ENCODE data around the gene CD46.

The CD46 gene

DNA sequence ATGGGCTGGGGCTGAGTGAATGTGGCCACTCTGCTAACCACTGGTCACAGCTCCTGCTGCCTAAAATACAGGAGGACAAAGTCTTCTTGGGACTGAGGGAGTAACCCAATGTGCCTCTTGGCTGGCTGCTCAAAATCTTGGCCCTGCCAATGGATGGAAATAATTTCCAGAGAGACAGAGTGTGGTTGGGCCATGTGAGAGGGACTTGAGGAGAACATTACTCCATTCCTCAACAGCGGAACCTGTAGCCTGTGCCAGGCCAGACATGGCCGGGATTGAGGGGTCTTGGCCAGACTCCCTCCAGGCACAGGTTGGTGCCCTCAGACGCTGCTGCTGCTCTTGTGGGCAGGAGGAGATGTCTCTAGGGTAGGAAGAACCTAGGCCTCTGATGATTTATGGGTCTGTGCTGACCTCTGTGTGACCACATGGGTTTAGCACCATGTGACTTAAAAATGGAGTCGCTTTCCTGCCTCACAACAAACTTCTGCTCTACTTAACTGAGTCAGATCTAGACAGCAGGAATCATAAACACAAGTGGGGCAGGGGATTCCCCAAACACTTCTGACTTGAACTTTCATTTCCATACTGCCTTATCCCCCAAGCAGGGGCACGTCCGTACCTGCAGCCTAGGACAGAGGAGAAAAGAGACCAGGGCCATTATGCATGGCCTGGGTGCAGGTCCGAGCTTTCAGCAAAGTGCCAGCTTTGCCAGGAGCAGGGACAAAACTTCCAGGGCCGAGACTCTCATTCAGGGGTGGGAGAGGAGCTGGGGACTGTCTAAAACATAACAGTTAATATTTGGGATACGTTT is 79.9 kb downstream of the CD46 start:
- DNase-seq = peak; percentile 82

DNA sequence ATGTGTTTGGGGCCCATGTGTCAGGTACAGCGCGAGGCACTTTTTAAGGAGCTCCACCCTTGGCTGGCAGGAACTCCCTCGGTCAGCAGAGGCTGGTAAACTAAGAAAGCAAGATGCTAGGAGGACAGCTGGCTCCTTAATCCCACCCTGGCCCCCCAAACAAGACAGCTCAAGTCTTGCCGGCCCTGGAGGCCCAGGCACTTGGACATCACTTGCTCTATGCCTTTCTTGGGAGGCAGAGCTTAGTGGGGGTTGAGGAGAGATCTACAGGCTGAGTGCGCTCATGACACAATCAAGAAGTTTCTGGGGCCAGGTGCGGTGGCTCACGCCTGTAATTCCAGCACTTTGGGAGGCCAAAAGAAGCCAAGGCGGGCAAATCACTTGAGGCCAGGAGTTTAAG is 80.9 kb downstream of the CD46 start:
- DNase-seq = no peak

DNA sequence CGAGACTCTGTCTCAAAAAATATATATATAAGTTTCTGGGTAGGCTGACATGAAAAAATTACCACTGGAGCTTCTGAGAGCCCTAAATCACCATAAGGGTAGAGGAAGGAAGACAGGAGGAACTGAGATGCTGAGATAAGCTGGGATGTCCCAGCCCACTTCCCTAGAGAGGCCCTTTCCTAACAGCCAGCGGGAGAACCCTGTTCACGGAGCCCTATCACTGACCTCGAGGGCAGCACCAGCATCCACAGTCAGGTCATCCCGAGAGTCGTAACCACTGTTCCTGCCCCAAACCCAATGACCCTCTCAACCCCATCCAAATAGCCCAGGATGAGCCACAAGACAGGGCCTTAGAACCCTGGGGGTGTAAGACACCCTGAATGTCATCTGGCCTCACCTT is 81.5 kb downstream of the CD46 start:
- DNase-seq = no peak

DNA sequence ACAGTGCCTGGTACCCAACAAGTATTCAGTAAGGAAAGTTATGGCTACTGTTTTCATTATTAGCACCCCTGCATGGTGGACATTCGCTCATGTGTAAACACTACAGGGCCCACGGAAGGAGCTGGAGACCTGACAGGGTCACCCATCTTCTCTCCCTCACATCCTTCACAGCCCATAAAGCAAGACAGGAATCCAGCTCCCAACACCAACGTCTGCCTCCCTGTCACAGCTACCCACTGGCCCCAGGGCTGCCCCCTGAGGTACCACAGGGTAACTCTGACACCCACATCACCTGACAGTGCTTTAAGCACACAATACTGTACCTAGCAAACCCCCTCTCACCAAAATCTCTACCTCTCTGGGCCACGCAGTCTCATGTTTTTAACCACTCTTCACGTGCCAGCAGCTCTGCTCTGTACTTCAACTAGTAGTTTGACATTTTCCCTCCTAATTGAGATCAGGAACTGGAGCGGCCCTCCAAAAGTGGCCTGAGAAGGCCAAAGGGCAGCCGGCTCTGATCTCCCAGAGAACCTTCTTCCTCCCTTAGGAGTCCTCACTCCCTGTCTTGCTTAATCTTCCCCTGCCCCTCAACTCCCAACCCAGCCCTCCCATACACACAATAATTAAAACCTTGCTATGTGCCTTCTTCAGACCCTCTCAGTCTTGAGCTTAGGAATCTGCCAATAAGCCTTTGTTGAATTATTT is 82.3 kb downstream of the CD46 start:
- no peak for DNase-seq

DNA sequence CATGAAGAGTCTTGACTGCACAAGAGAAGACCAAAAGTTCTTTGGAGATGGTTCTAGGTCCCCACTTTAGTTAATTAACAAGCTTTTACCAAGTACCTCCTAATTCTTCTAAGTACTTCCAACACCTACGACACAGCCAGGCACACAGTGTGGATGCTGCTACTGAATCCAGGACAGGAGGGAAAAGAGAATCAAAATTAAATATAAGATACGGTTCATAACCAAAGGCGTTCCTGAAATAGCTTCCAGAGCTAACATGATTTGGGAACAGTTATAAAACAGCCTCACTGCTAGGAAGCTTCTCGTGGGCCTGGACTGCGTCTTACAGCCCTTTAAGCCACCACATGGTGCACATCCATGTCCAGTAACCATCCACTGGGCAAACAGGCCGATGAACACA is 84.1 kb downstream of the CD46 start:
- no peak for DNase-seq

DNA sequence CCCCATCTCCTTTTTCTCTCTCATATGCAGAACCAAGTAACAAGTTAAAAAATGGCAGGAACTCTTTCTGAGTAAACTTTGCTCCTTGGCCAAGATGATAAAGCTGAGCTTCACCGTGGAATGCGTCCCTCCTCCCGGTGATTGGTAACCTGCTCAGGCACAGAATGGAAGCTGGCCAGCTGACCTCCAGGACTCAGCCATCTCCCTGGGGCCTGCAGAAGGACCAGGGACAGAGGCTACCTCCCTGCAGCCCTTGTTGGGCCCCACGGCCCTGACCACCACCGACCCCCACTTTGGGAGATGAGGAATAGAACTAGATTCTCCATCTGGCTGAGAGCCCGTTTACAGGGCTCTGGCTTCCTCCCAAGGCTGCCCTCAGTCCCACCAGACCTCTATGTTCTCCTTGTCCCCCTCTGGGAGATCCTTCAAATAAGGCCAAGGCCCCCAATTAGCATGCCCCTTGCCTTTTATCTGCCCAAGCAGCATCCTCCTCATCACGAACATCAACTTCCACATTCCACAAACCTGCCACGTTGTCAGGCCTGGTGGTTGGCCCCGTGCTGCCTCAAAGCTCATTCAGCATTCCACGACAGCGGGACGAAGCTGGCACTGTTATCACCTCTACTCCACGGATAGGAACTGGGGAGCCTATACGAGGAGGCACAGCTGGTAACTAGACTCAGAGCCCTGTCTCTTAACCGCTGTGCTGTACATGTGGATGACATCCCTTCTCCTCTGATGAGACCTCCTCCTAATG is 84.9 kb downstream of the CD46 start:
- no peak for DNase-seq

DNA sequence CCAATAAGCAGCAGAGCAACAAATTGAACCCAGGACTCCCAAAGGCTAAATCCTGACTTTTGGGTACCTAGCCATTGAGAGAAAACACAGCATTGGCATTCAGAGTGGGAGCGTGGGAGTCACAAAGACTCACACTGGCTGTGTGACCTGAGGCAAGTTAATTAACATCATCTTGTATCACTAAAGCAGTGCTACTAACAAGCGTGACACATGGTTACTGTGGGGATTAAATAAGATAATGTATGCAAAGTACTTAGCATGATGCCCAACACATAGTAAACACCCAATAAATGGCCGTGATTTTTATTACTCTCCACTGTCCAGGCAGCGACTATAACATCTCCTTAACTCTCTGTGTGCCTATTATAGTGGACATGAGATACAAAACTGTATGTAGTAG is 85.8 kb downstream of the CD46 start:
- DNase-seq = no peak

DNA sequence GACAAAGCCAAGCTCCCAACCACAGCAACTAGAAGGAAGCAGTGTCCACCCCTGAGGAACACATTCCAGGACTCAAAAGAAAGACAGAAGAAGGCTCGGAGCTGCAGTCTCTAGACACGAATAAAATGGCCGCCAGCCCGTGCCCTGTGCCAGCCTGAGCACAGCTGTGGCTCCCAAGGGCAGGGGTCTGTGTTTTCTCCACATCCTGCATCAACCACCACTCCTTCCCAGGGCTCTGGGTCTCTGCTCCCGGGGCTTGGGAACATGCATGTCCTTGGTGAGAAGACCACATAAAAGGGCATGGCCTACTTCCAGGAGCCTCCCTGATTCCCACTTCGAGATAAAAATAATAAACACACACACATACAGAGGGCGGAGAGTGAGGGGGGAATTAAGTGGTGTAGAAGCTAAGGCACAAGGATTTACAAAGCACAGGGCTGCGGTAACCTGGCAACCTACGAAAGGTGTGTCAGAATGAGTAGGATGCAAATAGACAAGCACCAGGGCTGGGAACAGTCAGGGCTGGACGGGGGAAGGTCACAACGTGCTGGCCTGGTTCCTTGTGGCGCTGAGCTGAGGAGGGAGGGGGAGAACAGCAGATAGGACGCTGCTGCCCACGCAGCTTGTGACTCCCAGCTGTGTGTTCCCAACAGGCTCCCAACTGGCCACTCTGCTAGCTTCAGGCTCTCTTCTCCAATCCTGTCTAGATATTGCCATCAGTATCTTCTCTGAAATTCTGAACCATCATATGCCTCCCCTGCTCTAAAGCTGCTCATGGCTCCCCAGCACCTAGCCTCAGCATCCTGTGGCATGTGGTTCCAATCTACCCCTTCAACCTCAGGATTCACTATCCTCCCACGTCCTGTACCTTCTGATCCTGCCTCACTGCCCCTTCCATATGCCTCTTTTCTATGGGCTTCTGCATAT is 86.6 kb downstream of the CD46 start:
- no peak for DNase-seq

DNA sequence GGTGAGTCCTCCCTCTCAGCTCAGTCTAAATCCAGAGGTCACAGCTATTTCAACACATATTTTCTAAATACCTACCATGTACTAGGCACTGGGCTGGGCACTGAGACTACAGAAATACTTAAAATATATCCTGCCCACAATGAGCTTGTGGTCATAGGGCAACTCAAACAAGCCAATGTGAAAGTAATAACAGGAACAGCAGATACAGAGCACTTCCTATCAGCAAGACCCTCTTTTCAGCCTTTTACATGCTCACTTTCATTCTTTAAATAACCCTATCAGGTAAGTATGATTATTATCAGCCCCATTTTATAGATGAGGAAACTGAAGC is 87.2 kb downstream of the CD46 start:
- no peak for DNase-seq

DNA sequence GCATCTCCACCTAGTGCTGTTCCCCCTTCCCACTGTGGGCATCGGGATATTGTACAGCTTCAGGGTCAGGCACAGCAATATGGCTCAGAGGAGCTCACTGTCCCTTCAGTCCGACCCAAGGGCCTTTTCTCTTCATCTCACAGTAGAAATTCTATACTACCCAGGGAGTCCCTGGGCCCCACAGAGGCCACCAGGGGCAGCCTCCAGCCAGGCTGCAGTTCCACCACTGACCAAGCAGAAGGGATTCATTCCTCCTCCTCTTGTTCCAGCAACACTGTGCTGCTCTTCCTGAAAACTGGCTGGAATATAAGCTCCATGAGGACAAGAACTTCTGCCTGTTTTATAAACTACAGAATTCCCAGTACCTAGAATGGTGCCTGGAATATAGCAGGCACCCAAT is 88.5 kb downstream of the CD46 start:
- no peak for DNase-seq

DNA sequence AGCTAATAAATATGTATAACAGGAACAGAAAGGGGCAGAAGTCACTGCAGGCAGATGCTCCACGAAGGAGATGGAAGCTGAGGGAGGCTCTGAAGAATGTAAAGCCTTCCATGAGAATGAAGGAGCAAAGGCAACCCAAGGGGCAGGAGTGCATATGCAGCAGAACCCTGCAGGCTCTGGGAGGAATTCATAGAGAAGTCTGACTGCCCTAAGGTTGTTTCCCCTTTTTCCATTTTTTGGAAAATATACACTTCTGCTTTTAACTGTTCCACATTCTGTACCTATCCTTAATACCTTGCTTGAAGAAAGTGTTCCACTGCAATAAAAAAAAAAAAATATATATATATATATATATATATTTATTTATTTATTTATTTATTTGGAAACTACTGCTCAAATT is 89.4 kb downstream of the CD46 start:
- DNase-seq = no peak

DNA sequence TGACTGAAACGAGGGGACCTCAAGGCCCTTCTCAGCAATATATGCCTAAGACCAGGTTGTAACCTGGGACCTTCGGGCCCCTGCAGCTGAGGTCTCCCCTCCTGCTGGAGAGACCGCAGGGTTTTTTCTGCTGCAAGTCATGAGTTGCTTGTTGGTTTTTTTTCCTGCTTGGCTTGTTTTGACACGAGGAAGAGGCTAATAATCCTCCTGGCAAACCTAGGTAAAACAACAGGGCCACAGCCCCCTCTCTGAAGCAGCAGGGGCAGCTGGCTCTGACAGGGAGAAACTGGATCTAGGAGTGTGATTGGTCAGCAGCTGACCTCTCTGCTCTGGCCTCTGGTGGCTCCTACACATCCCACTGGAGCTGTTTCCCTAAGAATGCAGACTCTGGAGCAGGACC is 90.0 kb downstream of the CD46 start:
- no peak for DNase-seq

DNA sequence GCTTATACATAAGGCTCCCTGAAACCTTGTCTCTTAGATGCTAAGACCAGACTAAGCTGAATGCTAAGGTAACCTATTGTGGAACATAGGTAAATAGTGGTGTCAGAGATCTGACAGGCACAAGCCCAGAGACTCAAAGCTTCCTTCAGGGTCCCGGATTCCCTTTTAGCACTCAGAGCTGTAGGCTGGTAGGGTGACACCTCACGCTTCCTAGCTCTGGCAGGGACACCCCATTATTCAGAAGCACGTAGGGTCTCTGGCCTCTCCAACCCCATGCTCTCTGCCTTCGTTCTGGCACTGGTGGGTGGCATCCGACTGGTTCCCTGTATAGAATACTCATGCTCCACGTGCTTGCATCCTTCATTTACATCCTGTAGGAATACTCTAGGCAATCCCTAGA is 90.7 kb downstream of the CD46 start:
- no peak for DNase-seq

DNA sequence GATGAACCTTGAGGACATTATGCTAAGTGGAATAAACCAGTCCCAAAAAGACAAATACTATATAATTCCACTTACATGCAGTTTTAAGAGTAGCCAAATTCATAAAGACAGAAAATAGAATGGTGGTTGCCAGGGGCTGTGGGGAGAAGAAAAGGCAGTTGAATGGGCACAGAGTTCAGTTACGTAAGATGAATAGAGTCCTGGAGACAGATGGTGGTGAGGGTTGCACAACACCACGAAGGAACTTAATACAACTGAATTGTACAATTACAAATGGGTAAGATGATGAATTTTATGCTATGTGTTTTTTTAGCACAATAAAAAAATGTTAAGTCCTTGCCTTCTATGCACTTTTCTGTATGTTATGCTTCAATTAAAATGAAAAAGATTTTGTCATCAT is 92.5 kb downstream of the CD46 start:
- peak; percentile 57 for DNase-seq

All from suppressor macrophage treated with lipopolysaccharide for 4 hours (primary cell).